Measurements from ENCODE around the gene MRM3. TPM values are rescaled to one million over a fixed set of nuclear protein-coding genes. Genes with fewer than 3 reads are reported as not detected.

The MRM3 gene
- total and polyA plus RNA-seq, 2 experiments from 2014 or later: 17.7 to 23.4 TPM

DNA sequence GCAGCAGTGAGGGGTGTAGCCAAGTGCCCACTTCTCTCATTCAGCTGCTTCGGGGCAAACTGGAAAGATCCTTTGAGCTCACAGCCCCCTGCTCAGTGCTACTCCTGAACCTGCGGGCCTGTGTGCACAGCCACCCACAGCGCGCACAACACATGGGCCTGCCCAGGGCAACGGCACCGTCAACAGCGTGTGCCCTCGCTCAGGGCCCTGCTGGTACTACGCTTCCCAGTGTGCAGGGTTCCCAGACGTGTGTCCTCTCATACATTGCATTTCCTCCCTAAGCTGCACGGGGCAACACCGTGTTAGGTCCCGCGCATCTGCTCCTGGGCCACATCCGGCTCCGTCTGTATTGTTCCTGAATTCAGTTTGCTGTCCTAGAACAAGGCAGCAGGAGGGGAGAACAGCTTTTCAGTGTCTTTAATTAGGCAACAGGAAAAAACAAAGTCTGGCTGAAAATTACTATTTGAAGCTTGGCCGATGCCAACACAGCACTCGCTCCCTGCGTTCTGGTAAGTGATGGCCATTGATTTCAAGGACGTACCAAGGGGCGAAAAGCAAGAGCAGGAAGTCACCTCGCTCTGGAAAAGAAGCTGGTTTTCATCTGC lies 15.2 kb downstream of the MRM3 start (continued):
- no peak for TF ChIP-seq REST (IDR thresholded peaks at IDR 0.05; ENCODE audit: unreplicated experiment)
- no peak for TF ChIP-seq NANOG (IDR thresholded peaks at IDR 0.05; ENCODE audit: borderline replicate concordance)
- TF ChIP-seq, protein P1, sequence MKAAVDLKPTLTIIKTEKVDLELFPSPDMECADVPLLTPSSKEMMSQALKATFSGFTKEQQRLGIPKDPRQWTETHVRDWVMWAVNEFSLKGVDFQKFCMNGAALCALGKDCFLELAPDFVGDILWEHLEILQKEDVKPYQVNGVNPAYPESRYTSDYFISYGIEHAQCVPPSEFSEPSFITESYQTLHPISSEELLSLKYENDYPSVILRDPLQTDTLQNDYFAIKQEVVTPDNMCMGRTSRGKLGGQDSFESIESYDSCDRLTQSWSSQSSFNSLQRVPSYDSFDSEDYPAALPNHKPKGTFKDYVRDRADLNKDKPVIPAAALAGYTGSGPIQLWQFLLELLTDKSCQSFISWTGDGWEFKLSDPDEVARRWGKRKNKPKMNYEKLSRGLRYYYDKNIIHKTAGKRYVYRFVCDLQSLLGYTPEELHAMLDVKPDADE (IDR thresholded peaks at IDR 0.05): no peak

DNA sequence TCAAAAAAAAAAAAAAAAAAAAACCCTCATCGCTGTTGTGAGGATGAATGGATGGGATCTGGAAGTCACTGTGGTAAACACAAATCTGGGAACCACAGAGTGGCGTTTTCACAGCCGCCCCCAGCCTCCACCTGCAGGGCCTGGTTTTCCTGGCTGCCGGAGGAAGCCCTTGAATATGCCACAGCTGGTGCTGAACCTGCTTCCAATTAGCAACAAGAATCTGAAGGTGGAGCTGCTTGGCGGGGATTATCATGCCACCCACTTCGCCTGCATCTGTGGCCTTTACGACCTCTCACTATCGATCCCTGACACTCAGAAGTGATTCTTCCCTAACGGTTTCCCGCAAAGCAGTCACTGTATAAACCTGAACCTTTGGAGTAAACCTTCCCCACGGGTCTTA lies 16.1 kb downstream of the MRM3 start:
- H3F3A ChIP-seq (replicated peaks; ENCODE audit: low read depth): 0 out of 2 replicates have a peak, but pooled peaks cover 4% of the 10 kb centered on the region
- H3K27me3 Mint-ChIP-seq (ENCODE audit: insufficient read depth, low read depth, poor library complexity): peaks cover 23% of the 10 kb centered on the region
- H3K79me2 ChIP-seq (replicated peaks; ENCODE audit: insufficient read depth): no peaks in the 10 kb centered on the region
- no peak overlapping the region for H3K4me2 ChIP-seq
- peaks cover 12% of the 10 kb centered on the region for H3K4me1 Mint-ChIP-seq
- no peaks in the 10 kb centered on the region; the same call in 1 of the 2 replicates for H3K36me3 ChIP-seq (ENCODE audit: insufficient read depth)
- H3K4me3 Mint-ChIP-seq: no peak overlapping the region
- no peaks in the 10 kb centered on the region for H3K9me2 ChIP-seq (ENCODE audit: insufficient read depth)
- no peak overlapping the region for H2AFZ ChIP-seq
- peaks cover 17% of the 10 kb centered on the region for H3K36me3 Mint-ChIP-seq (ENCODE audit: low read depth)
- no peaks in the 10 kb centered on the region for H3K4me1 ChIP-seq (ENCODE audit: insufficient read depth)
- H3K27me3 ChIP-seq (ENCODE audit: insufficient read depth): no peaks in the 10 kb centered on the region
- H4K20me1 ChIP-seq (replicated peaks; ENCODE audit: insufficient read depth): no peaks in the 10 kb centered on the region; the same call in 1 of the 2 replicates
- ATAC-seq (no peak), DNase-seq (ENCODE audit: low spot score) (no peak)
- no peak overlapping the region for H3K4me3 ChIP-seq
- no peak overlapping the region for H3K27ac Mint-ChIP-seq
- H3K27ac ChIP-seq (ENCODE audit: low read depth): no peak overlapping the region
- no peaks in the 10 kb centered on the region; the same call in 2 of the 3 replicates for H3K9me3 Mint-ChIP-seq
- TF ChIP-seq CREB1 (CRISPR knock-in tag; IDR thresholded peaks at IDR 0.05; ENCODE audit: low read depth) (no peak), ZNF114 (CRISPR knock-in tag; IDR thresholded peaks at IDR 0.05) (no peak), REST (IDR thresholded peaks at IDR 0.05; ENCODE audit: unreplicated experiment) (no peak), NANOG (IDR thresholded peaks at IDR 0.05; ENCODE audit: borderline replicate concordance) (no peak), ZNF331 (CRISPR knock-in tag; IDR thresholded peaks at IDR 0.05; ENCODE audit: low read depth) (no peak)
- TF ChIP-seq, protein P2, sequence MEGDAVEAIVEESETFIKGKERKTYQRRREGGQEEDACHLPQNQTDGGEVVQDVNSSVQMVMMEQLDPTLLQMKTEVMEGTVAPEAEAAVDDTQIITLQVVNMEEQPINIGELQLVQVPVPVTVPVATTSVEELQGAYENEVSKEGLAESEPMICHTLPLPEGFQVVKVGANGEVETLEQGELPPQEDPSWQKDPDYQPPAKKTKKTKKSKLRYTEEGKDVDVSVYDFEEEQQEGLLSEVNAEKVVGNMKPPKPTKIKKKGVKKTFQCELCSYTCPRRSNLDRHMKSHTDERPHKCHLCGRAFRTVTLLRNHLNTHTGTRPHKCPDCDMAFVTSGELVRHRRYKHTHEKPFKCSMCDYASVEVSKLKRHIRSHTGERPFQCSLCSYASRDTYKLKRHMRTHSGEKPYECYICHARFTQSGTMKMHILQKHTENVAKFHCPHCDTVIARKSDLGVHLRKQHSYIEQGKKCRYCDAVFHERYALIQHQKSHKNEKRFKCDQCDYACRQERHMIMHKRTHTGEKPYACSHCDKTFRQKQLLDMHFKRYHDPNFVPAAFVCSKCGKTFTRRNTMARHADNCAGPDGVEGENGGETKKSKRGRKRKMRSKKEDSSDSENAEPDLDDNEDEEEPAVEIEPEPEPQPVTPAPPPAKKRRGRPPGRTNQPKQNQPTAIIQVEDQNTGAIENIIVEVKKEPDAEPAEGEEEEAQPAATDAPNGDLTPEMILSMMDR (conservative IDR thresholded peaks at IDR 0.05; ENCODE audit: low read depth in 2 of 2): no peak
- TF ChIP-seq, protein P1 (IDR thresholded peaks at IDR 0.05): no peak
